Heart left ventricle (tissue), 16 donors: ENCODE results near the gene SCCPDH. TPM values are rescaled to one million over a fixed set of nuclear protein-coding genes. Genes with fewer than 3 reads are reported as not detected.

Experiments used
- ATAC-seq, 4 donors: fragments of 200-7000 bp; cut with Tn5 transposase; one replicate each; pipeline ENCODE4 v1.9.1; 2020 to 2022; ENCODE audit warnings: moderate library complexity in 4 of 4, mild to moderate bottlenecking in 3 of 4, moderate number of reproducible peaks in 1 of 4
- DNase-seq, 5 donors: peaks; one replicate each; pipeline ENCODE4 v3.0.0-alpha.2; 2020
- H3K27ac ChIP-seq, 12 donors: fragments of 200-600 bp; sonication (generic) in 4 of 12; one replicate each; pipeline versions ENCODE4 v1.5.0 to v1.8.0; 2016 to 2022; ENCODE audit warnings: mild to moderate bottlenecking in 2 of 12
- H3K27me3 ChIP-seq, 9 donors: fragments of 200-600 bp; sonication (generic) in 2 of 9; one replicate each; pipeline versions ENCODE4 v1.5.1 to v1.8.0; 2016 to 2022; ENCODE audit warnings: mild to moderate bottlenecking in 3 of 9
- H3K36me3 ChIP-seq, 9 donors: fragments of 200-600 bp; sonication (generic) in 2 of 9; one replicate each; pipeline versions ENCODE4 v1.5.0 to v1.8.0; 2018 to 2022; ENCODE audit warnings: mild to moderate bottlenecking in 2 of 9
- H3K4me1 ChIP-seq, 12 donors: fragments of 200-600 bp; sonication (generic) in 4 of 12; one replicate each; pipeline versions ENCODE4 v1.5.0 to v1.8.0; 2016 to 2022; ENCODE audit warnings: mild to moderate bottlenecking in 3 of 12
- H3K4me3 ChIP-seq, 12 donors: fragments of 200-600 bp; sonication (generic) in 4 of 12; one replicate each; pipeline versions ENCODE4 v1.5.0 to v1.8.0; 2017 to 2022; ENCODE audit warnings: mild to moderate bottlenecking in 9 of 12, moderate library complexity in 4 of 12
- H3K9me3 ChIP-seq, 12 donors: fragments of 200-600 bp; sonication (generic) in 4 of 12; one replicate each; pipeline versions ENCODE4 v1.5.0 to v1.8.0; 2016 to 2022; ENCODE audit warnings: mild to moderate bottlenecking in 1 of 12
- CTCF ChIP-seq, 12 donors: fragments of 200-600 bp; sonication (generic) in 4 of 12; IDR thresholded peaks; one replicate each; pipeline versions ENCODE4 v1.5.0 to v1.8.0; 2018 to 2022; ENCODE audit warnings: antibody characterized with exemption in 12 of 12, mild to moderate bottlenecking in 5 of 12
- POLR2A ChIP-seq, 2 donors: fragments of 450-650 bp; IDR thresholded peaks; one replicate each; pipeline ENCODE4 v1.6.1; 2017; ENCODE audit warnings: antibody characterized with exemption in 2 of 2, mild to moderate bottlenecking in 2 of 2, moderate library complexity in 2 of 2
- WGBS, 4 donors: extraction: QIAGEN DNeasy Blood & Tissue Kit in 2 of 4; methylation state at CpG; one replicate each; pipeline versions ENCODE4 v1.1.5 to v1.1.7; 2013 to 2018; 5-methylcytosine and 5-hydroxymethylcytosine counted together
- intact Hi-C, 10 donors: fragments of 100-400 bp; cut with DNase I; formaldehyde crosslinking; loops; one replicate each; pipeline versions ENCODE4 v1.11.1 to v1.14.2; 2022
- polyA plus RNA-seq, 2 donors: library from polyadenylated mRNA; stranded (reverse); fragments of 200-250 nt; gene quantifications; one replicate each; pipeline ENCODE4 v1.2.3, GENCODE V29; 2013
- total RNA-seq, 9 donors: library from RNA; depleted of rRNA in 2 of 9; stranded (reverse); fragments of >200 nt in 2 of 9; fragmentation: NEBNext Ultra II Directional in 3 of 9; extraction: Animal tissue kit (Norgen Biotek cat#: 25700) in 3 of 9; gene quantifications; one replicate each; pipeline versions ENCODE4 v1.1.0 to v1.2.4, GENCODE V29; 2016 to 2023
- donor health status: ischemic (EF 13 %, LVEDD 7.1; RV severe dilation, severe dysfunction).
- donor health status: healthy with polysubstance abuse.
- donor health status: DM: no; HTN: yes; CAD: no.
- donor health status: DM: no; HTN: no; CAD: no.
- donor health status: ischemic (EF 25% LVEDD 6.9; RV normal size, moderate dysfunction).
- donor health status: ischemic (EF 25% LVEDD 5.7; RV mildly dilated, moderate dysfunction).
- donor health status: healthy.
- donor health status: DM: yes; HTN: yes; CAD: no.
- donor health status: ischemic (EF 35%, LVEDD 5.7; RV mildly dilated, moderate dysfunction).
- donor health status: nonischemic (EF 11% LVEDD 7.7; RV severe dilation, severe dysfunction).
- donor health status: DM: yes; HTN: yes; CAD: no.
- donor health status: PGD.
- donor health status: ischemic (EF 29% LVEDD 5.4; RV normal size, mild dysfunction).
- donor health status: nonischemic (EF 23%, LVEDD 6.1; RV moderate dilation, normal function).

SCCPDH gene
- total and polyA plus RNA-seq, 11 donors = 13.8 to 36.4 (median 31.0) TPM

DNA sequence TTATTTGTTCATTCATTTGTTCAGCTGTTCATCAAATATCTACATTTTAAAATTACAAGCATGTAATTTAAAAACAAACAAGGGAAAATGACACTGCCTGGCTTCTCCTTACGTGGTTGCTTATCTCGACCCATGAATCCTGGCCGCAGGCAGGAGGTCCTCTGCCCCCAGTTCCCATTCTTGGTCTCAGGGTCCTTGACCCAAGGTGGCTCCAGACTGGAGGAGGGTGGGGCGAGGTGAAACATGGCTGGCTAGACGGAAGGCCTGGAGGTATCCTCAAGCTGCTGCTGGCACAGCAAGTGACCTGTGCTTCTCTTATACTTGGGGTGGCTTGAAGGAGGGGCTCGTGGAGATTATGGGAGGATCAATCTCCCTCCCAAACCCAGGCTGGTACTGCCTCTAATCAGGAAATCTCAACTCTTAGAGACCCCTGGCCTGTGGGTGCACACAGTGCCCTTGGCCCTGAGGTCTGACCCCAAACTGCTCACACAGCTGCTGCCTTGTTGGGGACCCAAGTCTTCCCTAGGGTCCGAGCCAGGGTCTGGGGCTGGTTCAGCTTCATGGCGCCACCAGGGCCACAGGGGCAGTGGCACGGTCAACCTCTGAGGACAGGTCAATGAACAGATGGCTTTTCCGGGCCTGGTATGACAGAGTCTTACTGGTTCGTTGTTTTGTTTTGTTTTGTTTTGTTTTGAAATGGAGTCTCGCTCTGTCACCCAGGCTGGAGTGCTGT, 63.7 kb downstream of the SCCPDH start:
- H3K27me3 ChIP-seq = peaks cover 0 to 20% (median 0%) of the 10 kb centered on the region in 9 donors
- no peak overlapping the region for H3K4me3 ChIP-seq
- no peak for DNase-seq
- no peaks in the 10 kb centered on the region for H3K9me3 ChIP-seq
- H3K36me3 ChIP-seq = no peaks in the 10 kb centered on the region
- no peak for ATAC-seq
- TF ChIP-seq CTCF (IDR thresholded peaks at IDR 0.05) (no peak), POLR2A (IDR thresholded peaks at IDR 0.05) (no peak)
- no peak overlapping the region for H3K27ac ChIP-seq
- intact Hi-C loops = loop anchor here in 1 of 10 donors (2.0 kb wide), 1 partner anchor 21 kb away; no protein-coding TSS in a partner anchor
- H3K4me1 ChIP-seq = peaks cover 0 to 16% (median 4%) of the 10 kb centered on the region in 12 donors
- whole genome bisulfite sequencing, 4 donors = 92 to 95% (median 93%) methylated on average over 12 of the region's 12 CpGs

- TF ChIP-seq POLR2A (IDR thresholded peaks at IDR 0.05) (no peak), CTCF (IDR thresholded peaks at IDR 0.05) (no peak)
- DNase-seq (no peak), ATAC-seq (no peak)
- Histone ChIP-seq H3K9me3 (no peaks in the 10 kb centered on the region), H3K27ac (no peak overlapping the region), H3K4me3 (peak overlapping the region in 9 of 12 donors; percentile 4 to 50 (median 41)), H3K36me3 (no peaks in the 10 kb centered on the region), H3K4me1 (peaks cover 0 to 16% (median 4%) of the 10 kb centered on the region in 12 donors), H3K27me3 (peaks cover 0 to 21% (median 0%) of the 10 kb centered on the region in 9 donors)
- intact Hi-C loops = loop anchor here in 1 of 10 donors (2.0 kb wide), 1 partner anchor 20 kb away; no protein-coding TSS in a partner anchor
- 10 to 20% (median 14%) methylated on average over 26 to 37 of the region's 37 CpGs for WGBS, 4 donors
These were observed 64.7 kb downstream of the SCCPDH start for GRCh38 chr1:246788895-246789338.

GRCh38 chr1:246789454-246790339, 65.5 kb downstream of the SCCPDH start:
- no peaks in the 10 kb centered on the region for H3K9me3 ChIP-seq
- H3K27ac ChIP-seq = no peak overlapping the region
- peak overlapping the region in 1 of 12 donors; percentile 40 for H3K4me3 ChIP-seq
- peaks cover 0 to 25% (median 0%) of the 10 kb centered on the region in 9 donors for H3K27me3 ChIP-seq
- intact Hi-C loops = loop anchor here in 1 of 10 donors (2.0 kb wide), 1 partner anchor 19 kb away; no protein-coding TSS in a partner anchor
- 80 to 91% (median 89%) methylated on average over 24 to 25 of the region's 25 CpGs for WGBS, 4 donors
- no peaks in the 10 kb centered on the region for H3K36me3 ChIP-seq
- DNase-seq = no peak
- TF ChIP-seq POLR2A (IDR thresholded peaks at IDR 0.05) (no peak), CTCF (IDR thresholded peaks at IDR 0.05) (no peak)
- ATAC-seq = no peak
- peaks cover 0 to 17% (median 5%) of the 10 kb centered on the region in 12 donors for H3K4me1 ChIP-seq

- Histone ChIP-seq H3K27ac (no peak overlapping the region), H3K4me1 (peaks cover 0 to 23% (median 9%) of the 10 kb centered on the region in 12 donors), H3K4me3 (no peak overlapping the region), H3K27me3 (peaks cover 0 to 25% (median 0%) of the 10 kb centered on the region in 9 donors), H3K36me3 (no peaks in the 10 kb centered on the region), H3K9me3 (no peaks in the 10 kb centered on the region)
- TF ChIP-seq CTCF (IDR thresholded peaks at IDR 0.05) = no peak
- TF ChIP-seq POLR2A (IDR thresholded peaks at IDR 0.05) = no peak
- WGBS, 4 donors = 96 to 99% (median 97%) methylated on average over 7 of the region's 7 CpGs
- intact Hi-C loops = no loop called here
- ATAC-seq (no peak), DNase-seq (no peak)
These were observed 66.2 kb downstream of the SCCPDH start for GRCh38 chr1:246790364-246790763.
